ENCODE data around the gene CNPY2.
"Not testable (repeated sequence)": the region's sequence is repeated elsewhere in the genome, so short reads cannot be mapped to it uniquely, and the experiment has no call there.

- TF ChIP-seq BHLHE40 (IDR thresholded peaks at IDR 0.05; ENCODE audit: borderline replicate concordance); FOXK2 (IDR thresholded peaks at IDR 0.05); L3MBTL2 (conservative IDR thresholded peaks at IDR 0.05); ELF4 (IDR thresholded peaks at IDR 0.05); SUZ12 (IDR thresholded peaks at IDR 0.05); CTBP1 (IDR thresholded peaks at IDR 0.05; ENCODE audit: borderline replicate concordance); TARDBP (IDR thresholded peaks at IDR 0.05); SP1 (IDR thresholded peaks at IDR 0.05); FOXA1 (IDR thresholded peaks at IDR 0.05); HDGF (IDR thresholded peaks at IDR 0.05; ENCODE audit: borderline replicate concordance); ARNT (IDR thresholded peaks at IDR 0.05); ZNF384 (IDR thresholded peaks at IDR 0.05); FOXM1 (IDR thresholded peaks at IDR 0.05; ENCODE audit: borderline replicate concordance): not testable (repeated sequence)
Measured at GRCh38 chr12:56335527-56335926, 19.7 kb upstream of the CNPY2 start.

Measured in HEK293T (cell line).